Neuronal stem cell (in vitro differentiated cells): ENCODE results near the gene NFATC2.
A peak's percentile ranks its signal among the peaks of the same experiment; 100 is the strongest.

Experiments used
- DNase-seq: peaks from one replicate; pipeline ENCODE4 v3.0.0-alpha.2; 2013; ENCODE audit warnings: low spot score
- H2AFZ ChIP-seq: one replicate; pipeline ENCODE4 v1.6.1; 2013; ENCODE audit warnings: mild to moderate bottlenecking, low read length, inconsistent platforms
- H2AK5ac ChIP-seq: 2 replicates; pipeline ENCODE4 v1.6.1; 2013; ENCODE audit warnings: low read depth, mild to moderate bottlenecking, inconsistent platforms, low read length, moderate library complexity, mixed read lengths
- H2BK120ac ChIP-seq: 2 replicates; pipeline ENCODE4 v1.6.1; 2013; ENCODE audit warnings: low read depth, mild to moderate bottlenecking, inconsistent platforms, low read length, moderate library complexity, mixed read lengths
- H2BK12ac ChIP-seq: one replicate; pipeline ENCODE4 v1.6.1; 2013; ENCODE audit warnings: low read length, inconsistent platforms
- H2BK15ac ChIP-seq: 2 replicates; pipeline ENCODE4 v1.6.1; 2013; ENCODE audit warnings: mild to moderate bottlenecking, low read length, inconsistent platforms, mixed read lengths
- H2BK5ac ChIP-seq: one replicate; pipeline ENCODE4 v1.6.1; 2013; ENCODE audit warnings: inconsistent platforms, mild to moderate bottlenecking, low read length, moderate library complexity
- H3K14ac ChIP-seq: one replicate; pipeline ENCODE4 v1.6.1; 2013; ENCODE audit warnings: low read length, inconsistent platforms
- H3K18ac ChIP-seq: 2 replicates; pipeline ENCODE4 v1.6.1; 2013; ENCODE audit warnings: low read length, inconsistent platforms
- H3K23ac ChIP-seq: 2 replicates; pipeline ENCODE4 v1.6.1; 2013; ENCODE audit warnings: low read depth, mild to moderate bottlenecking, mixed read lengths, low read length, inconsistent platforms; ENCODE audit not compliant: poor library complexity
- H3K27ac ChIP-seq: replicated peaks from 3 replicates; pipeline ENCODE4 v1.5.1; 2013; ENCODE audit warnings: low read length, inconsistent platforms
- H3K27me3 ChIP-seq, 3 experiments: 2 replicates each; pipeline ENCODE4 v1.6.1; 2013; ENCODE audit warnings: low read length in 3 of 3, mild to moderate bottlenecking in 2 of 3, inconsistent platforms in 1 of 3, low read depth in 1 of 3, mixed read lengths in 1 of 3, moderate library complexity in 1 of 3; ENCODE audit not compliant: control insufficient read depth in 3 of 3, insufficient read depth in 3 of 3
- H3K36me3 ChIP-seq, 2 donors: replicated peaks in 1 of 2; 2 replicates each; pipeline ENCODE4 v1.6.1; 2013; ENCODE audit warnings: low read length in 2 of 2; ENCODE audit not compliant: control insufficient read depth in 2 of 2, insufficient read depth in 2 of 2
- H3K4ac ChIP-seq: 2 replicates; pipeline ENCODE4 v1.6.1; 2013; ENCODE audit warnings: inconsistent platforms, mild to moderate bottlenecking, low read length, moderate library complexity
- H3K4me1 ChIP-seq, 2 donors: 1 replicate in 1 of 2; 2 replicates in 1 of 2; pipeline ENCODE4 v1.6.1; 2013; ENCODE audit warnings: low read length in 2 of 2, low read depth in 1 of 2; ENCODE audit not compliant: control insufficient read depth in 2 of 2, insufficient read depth in 1 of 2
- H3K4me2 ChIP-seq: one replicate; pipeline ENCODE4 v1.6.1; 2013; ENCODE audit warnings: mild to moderate bottlenecking, low read length, inconsistent platforms; ENCODE audit not compliant: insufficient read depth, poor library complexity, severe bottlenecking
- H3K4me3 ChIP-seq, 2 donors: 2 replicates each; pipeline ENCODE4 v1.5.1; 2013; ENCODE audit warnings: low read length in 2 of 2, mild to moderate bottlenecking in 2 of 2, inconsistent platforms in 1 of 2, moderate library complexity in 1 of 2
- H3K79me1 ChIP-seq: one replicate; pipeline ENCODE4 v1.6.1; 2013; ENCODE audit warnings: low read depth, mild to moderate bottlenecking, inconsistent platforms, low read length, moderate library complexity
- H3K9ac ChIP-seq: one replicate; pipeline ENCODE4 v1.6.1; 2013; ENCODE audit warnings: mild to moderate bottlenecking, low read depth, low read length, inconsistent platforms; ENCODE audit not compliant: poor library complexity
- H3K9me3 ChIP-seq, 2 donors: replicated peaks in 1 of 2; 2 replicates each; pipeline versions ENCODE3 to v1.6.1; 2013; ENCODE audit warnings: low read length in 2 of 2, mild to moderate bottlenecking in 2 of 2, inconsistent platforms in 1 of 2, low read depth in 1 of 2, mixed read lengths in 1 of 2, moderate library complexity in 1 of 2; ENCODE audit not compliant: control insufficient read depth in 2 of 2, insufficient read depth in 1 of 2
- H4K8ac ChIP-seq: one replicate; pipeline ENCODE4 v1.6.1; 2013; ENCODE audit warnings: low read depth, mild to moderate bottlenecking, inconsistent platforms, low read length, moderate library complexity
- H4K91ac ChIP-seq: one replicate; pipeline ENCODE4 v1.6.1; 2013; ENCODE audit warnings: low read length, low read depth, mild to moderate bottlenecking, inconsistent platforms; ENCODE audit not compliant: poor library complexity
- WGBS, 2 donors: extraction: QIAGEN DNeasy Blood & Tissue Kit; methylation state at CpG; one replicate each; pipeline ENCODE4 v1.1.7; 2013; ENCODE audit warnings: missing lambda C conversion rate in 2 of 2, mixed read lengths in 1 of 2; ENCODE audit not compliant: insufficient read length in 2 of 2, insufficient replicate concordance in 1 of 2; ENCODE audit errors: extremely low coverage in 2 of 2; 5-methylcytosine and 5-hydroxymethylcytosine counted together

The NFATC2 gene

GRCh38 chr20:51516855-51517254 is 25.7 kb downstream of the NFATC2 start:
- H3K79me1 ChIP-seq: no peaks in the 10 kb centered on the region
- no peak overlapping the region for H2BK12ac ChIP-seq
- H2BK15ac ChIP-seq: no peak overlapping the region

GRCh38 chr20:51514836-51515235 is 27.7 kb downstream of the NFATC2 start:
- Histone ChIP-seq H2BK5ac (no peak overlapping the region), H3K9me3 (no peaks in the 10 kb centered on the region), H3K36me3 (no peaks in the 10 kb centered on the region), H3K18ac (no peak overlapping the region), H3K27me3 (no peaks in the 10 kb centered on the region), H3K4ac (no peak overlapping the region), H4K8ac (no peak overlapping the region), H2BK120ac (no peak overlapping the region), H3K27ac (no peak overlapping the region), H3K14ac (no peak overlapping the region), H3K9ac (no peak overlapping the region), H4K91ac (no peak overlapping the region), H3K4me2 (no peak overlapping the region), H3K4me1 (no peaks in the 10 kb centered on the region), H2AK5ac (no peak overlapping the region), H3K4me3 (no peak overlapping the region), H2AFZ (no peak overlapping the region), H2BK12ac (no peak overlapping the region), H3K79me1 (no peaks in the 10 kb centered on the region), H2BK15ac (no peak overlapping the region), H3K23ac (no peak overlapping the region)
- no CpG with 5 or more reads among the region's 7 CpGs for WGBS, 2 donors
- no peak for DNase-seq

More at GRCh38 chr20:51516855-51517254, 25.7 kb downstream of the NFATC2 start:
- H3K23ac ChIP-seq: no peak overlapping the region
- no peak overlapping the region for H2AK5ac ChIP-seq
- H3K27ac ChIP-seq: no peak overlapping the region
- no peaks in the 10 kb centered on the region for H3K9me3 ChIP-seq
- no peak overlapping the region for H4K91ac ChIP-seq
- H3K9ac ChIP-seq: no peak overlapping the region
- H3K4me2 ChIP-seq: no peak overlapping the region
- no peak for DNase-seq
- no peaks in the 10 kb centered on the region for H3K4me1 ChIP-seq
- H3K18ac ChIP-seq: peak overlapping the region; percentile 33
- H2BK120ac ChIP-seq: no peak overlapping the region
- H3K4ac ChIP-seq: no peak overlapping the region
- WGBS, 2 donors: no CpG with 5 or more reads among the region's 7 CpGs
- no peak overlapping the region for H3K14ac ChIP-seq
- H4K8ac ChIP-seq: no peak overlapping the region
- no peak overlapping the region for H2AFZ ChIP-seq
- no peak overlapping the region for H3K4me3 ChIP-seq
- H2BK5ac ChIP-seq: no peak overlapping the region
- H3K27me3 ChIP-seq: no peaks in the 10 kb centered on the region
- H3K36me3 ChIP-seq: no peaks in the 10 kb centered on the region

GRCh38 chr20:51514249-51514648 is 28.3 kb downstream of the NFATC2 start:
- Histone ChIP-seq H3K4ac (no peak overlapping the region), H2BK12ac (no peak overlapping the region), H3K79me1 (no peaks in the 10 kb centered on the region), H4K91ac (no peak overlapping the region), H2AK5ac (no peak overlapping the region), H3K23ac (no peak overlapping the region), H3K4me1 (no peaks in the 10 kb centered on the region), H3K4me2 (no peak overlapping the region), H3K9me3 (no peaks in the 10 kb centered on the region), H3K36me3 (no peaks in the 10 kb centered on the region), H3K14ac (no peak overlapping the region), H3K27ac (no peak overlapping the region), H2BK5ac (no peak overlapping the region), H3K27me3 (no peaks in the 10 kb centered on the region), H3K18ac (no peak overlapping the region), H2AFZ (no peak overlapping the region), H2BK120ac (no peak overlapping the region), H3K9ac (no peak overlapping the region), H4K8ac (no peak overlapping the region), H3K4me3 (no peak overlapping the region), H2BK15ac (no peak overlapping the region)
- no CpG with 5 or more reads among the region's 3 CpGs for WGBS, 2 donors
- DNase-seq: no peak

- Histone ChIP-seq H2AFZ (no peak overlapping the region), H2AK5ac (no peak overlapping the region), H3K79me1 (no peaks in the 10 kb centered on the region), H4K91ac (no peak overlapping the region), H2BK120ac (no peak overlapping the region), H3K4me3 (no peak overlapping the region), H3K18ac (peak overlapping the region; percentile 42), H3K23ac (no peak overlapping the region), H3K27me3 (no peaks in the 10 kb centered on the region), H2BK12ac (no peak overlapping the region), H3K27ac (no peak overlapping the region), H3K4ac (no peak overlapping the region), H2BK15ac (no peak overlapping the region), H3K14ac (no peak overlapping the region), H3K4me2 (no peak overlapping the region), H3K36me3 (no peaks in the 10 kb centered on the region), H3K9me3 (no peaks in the 10 kb centered on the region), H4K8ac (no peak overlapping the region), H2BK5ac (no peak overlapping the region), H3K4me1 (no peaks in the 10 kb centered on the region), H3K9ac (no peak overlapping the region)
- DNase-seq: no peak
- WGBS, 2 donors: no CpG with 5 or more reads among the region's 4 CpGs
Measured at GRCh38 chr20:51513545-51513944, 29.0 kb downstream of the NFATC2 start.
